HG02981 (cell line): ENCODE results near the gene NEK8.
A peak's percentile ranks its signal among the peaks of the same experiment; 100 is the strongest.
"Not testable (repeated sequence)": the region's sequence is repeated elsewhere in the genome, so short reads cannot be mapped to it uniquely, and the experiment has no call there.

Source experiments
- ATAC-seq: cut with Tn5 transposase; IDR thresholded peaks from one replicate; pipeline ENCODE4 v1.9.1; 2021; ENCODE audit warnings: mild to moderate bottlenecking, moderate library complexity; ENCODE audit not compliant: unreplicated experiment

The NEK8 gene

GRCh38 chr17:28707339-28707720 is 21.3 kb upstream of the NEK8 start:
- ATAC-seq, result no peak

DNA sequence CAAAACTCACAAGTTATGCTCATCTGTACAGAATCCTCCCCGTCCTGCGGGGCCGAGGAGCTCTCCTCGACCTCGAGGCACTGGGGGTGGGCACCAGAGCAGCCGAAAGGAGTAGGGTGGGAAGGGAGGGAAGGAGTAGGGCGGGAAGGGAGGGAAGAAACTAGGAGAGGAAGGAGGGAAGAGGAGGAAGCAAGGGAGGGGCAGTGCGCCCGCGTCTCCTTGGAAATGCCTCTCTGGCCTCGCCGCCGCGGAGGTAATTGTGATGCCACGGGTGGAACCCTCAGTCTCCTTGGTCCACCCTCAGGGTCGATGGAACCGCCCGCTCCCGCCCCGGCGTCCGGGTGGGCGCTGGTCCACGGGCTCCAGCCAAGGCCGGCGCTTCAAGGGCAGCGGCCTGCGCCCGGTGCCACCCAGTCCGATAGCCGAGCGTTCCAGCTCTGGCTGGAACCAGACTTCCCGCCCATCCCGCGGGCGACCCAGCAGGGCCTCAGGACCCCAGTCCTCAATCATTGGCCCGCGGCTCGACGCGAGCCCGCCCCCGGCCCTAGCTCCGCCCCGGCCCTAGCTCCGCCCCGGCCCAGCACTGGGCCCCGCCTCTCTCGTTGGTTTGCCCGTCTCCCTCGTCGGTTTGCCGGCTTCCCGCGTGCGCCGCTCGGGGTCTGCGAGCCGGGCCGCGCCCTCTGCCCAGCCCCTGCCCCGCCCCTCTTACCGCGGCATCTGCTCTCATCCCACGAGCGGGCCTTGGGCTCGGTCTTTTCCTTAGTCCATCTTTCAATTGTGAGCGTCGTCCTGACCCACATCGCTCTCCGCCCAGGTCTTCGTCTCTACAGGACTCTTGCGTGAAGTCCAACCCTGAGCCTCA is 17.5 kb upstream of the NEK8 start:
- ATAC-seq, result peak; percentile 71

GRCh38 chr17:28711723-28712031 is 16.9 kb upstream of the NEK8 start, which contains the start of gene PROCA1:
Gene PROCA1 (minus strand): TSS chr17:28711888. CDS start chr17:28711660, 228 bp downstream.
- peak; percentile 9 for ATAC-seq

DNA sequence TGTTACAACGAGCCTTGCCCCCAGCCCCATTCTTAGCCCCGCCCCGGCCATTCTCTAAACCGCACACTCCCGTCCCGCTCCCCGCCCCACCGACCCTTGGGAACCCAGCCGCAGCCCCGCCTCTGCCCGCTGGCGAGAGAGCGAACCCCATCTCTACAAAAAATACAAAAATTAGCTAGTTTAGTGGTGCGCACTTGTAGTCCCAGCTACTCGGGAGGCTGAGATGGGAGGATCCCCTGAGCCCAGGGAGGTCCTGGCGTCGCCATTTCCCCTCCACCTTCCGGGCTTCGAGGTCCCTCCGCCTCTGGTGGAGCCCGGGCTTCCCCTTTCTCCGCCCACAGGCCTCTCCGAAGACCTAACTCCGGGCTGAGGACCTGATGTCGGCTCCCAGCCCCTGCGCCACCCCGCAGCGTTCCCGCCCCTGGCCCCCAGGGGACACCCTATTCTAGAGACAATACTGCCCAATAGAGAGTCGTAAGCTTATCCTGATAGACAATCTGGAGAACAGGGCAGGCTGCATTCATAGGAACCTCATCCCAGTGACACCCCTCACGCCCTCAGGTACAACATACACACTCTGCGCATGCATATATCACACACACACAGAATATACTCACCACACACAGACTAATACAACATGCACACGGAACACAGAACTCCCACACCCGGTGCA is 16.4 kb upstream of the NEK8 start:
- peak; percentile 31 for ATAC-seq

- ATAC-seq, result no peak
Observed at GRCh38 chr17:28712705-28713415, 15.7 kb upstream of the NEK8 start.

DNA sequence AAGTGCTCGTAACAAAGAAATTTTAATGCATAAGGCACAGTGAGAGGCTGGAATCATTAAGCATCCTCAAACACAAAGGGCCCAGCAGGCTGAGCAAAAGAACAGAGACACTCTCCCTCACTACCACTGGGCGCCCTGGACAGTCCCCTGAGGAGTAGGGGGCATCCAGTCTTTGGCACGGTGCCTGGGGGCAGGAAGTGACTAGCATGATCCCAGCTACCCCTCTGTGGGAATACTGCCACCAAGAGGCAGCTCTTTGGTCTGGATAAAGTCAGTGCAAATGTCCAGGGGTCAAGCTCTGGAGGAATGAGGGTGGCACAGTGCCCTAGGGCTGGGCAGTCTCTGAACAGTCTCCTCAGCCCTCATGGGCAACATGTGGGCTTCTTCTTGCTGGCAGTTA is 14.3 kb upstream of the NEK8 start:
- no peak for ATAC-seq

GRCh38 chr17:28715217-28715616 is 13.4 kb upstream of the NEK8 start:
- ATAC-seq, result no peak

DNA sequence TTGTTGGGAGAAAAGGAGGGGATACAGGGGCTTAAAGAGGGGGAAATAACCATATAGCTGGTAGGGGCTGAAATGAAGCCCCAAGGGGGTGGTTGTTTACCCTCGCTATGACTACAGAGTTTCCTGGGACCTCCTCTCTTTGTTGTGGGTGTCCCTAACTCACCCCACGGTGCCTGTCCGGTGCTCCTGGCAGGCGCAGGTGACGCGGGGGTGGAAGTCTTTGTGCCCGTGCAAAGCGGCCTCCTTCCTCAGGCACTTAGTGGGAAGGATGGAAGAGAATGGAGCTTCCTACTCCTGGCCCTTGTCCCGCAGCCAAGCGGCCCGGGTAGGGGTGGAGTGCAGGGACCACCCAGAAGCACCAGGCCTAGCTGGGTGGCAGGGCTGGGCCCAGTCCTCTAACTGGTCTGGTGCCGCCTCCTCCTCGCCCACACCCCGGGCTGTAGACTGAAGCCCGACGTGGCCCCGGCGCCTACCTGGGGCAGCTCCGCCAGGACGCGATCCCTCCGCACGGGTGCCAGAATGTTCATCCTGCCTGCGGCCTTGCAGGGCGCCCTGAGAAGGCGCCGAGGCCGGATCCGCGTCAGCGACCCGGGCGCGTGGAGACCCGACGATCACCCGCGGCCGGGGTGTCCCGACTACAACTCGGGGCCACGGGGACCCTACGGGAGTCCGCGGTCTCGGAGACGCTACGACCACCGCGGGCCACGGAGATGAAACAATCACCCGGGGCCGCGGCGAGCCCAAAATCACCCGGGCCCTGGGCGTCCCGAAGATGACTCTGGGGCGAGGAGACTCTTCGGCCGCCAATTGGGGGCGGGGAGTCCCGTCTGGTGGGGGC is 11.6 kb upstream of the NEK8 start:
- ATAC-seq, result no peak

GRCh38 chr17:28717578-28718332 is 10.8 kb upstream of the NEK8 start, which contains the start of gene RAB34:
Gene RAB34 (minus strand): TSS chr17:28717868. CDS start chr17:28717266, 602 bp downstream.
- ATAC-seq, result no peak

DNA sequence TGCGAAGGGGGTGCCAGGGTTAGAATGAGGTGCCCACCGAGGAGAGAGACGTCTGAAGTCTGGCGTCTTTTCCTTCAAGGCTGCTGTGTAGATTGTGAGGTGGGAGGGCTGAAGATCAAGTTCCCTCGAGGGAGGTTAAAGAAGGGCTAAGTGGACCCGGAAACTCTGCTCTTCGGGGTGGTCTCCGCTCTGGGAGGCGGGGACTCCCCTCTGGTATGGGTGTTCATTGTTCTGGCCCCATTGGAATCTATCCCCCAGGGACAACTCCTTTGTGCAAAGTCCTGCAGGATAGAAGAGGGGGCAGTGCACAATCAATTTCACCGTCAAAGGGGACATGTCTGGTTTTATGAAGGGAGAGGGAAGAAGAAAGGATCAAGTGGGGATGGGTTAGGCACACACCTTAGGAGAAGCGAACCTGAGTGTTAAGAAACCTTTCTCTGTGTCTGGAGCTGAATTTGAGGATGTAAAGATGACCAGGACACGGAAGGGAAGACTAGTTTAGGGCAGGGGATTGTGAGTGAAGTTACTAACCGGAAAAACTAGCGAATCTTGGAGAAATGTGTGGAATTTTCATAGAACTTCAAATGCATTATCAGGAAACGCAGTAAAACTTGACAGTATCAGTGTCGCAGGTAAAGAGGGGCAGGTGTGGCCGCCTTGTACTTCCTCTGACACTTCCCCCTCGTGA is 10.1 kb upstream of the NEK8 start:
- no peak for ATAC-seq

DNA sequence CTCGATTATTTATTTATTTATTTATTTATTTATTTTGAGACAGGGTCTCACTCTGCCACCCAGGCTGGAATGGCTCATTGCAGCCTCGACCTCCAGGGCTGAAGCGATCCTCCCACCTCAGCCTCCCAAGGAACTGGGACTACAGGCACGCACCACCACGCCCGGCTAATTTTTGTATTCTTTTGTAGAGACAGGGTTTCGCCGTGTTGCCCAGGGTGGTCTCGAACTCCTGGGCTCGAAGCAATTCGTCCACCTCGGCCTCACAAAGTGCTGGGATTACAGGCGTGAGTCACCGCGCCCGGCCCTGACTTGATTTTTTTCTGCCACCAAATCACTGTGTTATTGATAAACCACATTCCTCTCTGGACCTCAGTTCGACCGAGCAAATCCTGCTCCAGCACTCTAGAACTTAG is 9.6 kb upstream of the NEK8 start:
- no peak for ATAC-seq

DNA sequence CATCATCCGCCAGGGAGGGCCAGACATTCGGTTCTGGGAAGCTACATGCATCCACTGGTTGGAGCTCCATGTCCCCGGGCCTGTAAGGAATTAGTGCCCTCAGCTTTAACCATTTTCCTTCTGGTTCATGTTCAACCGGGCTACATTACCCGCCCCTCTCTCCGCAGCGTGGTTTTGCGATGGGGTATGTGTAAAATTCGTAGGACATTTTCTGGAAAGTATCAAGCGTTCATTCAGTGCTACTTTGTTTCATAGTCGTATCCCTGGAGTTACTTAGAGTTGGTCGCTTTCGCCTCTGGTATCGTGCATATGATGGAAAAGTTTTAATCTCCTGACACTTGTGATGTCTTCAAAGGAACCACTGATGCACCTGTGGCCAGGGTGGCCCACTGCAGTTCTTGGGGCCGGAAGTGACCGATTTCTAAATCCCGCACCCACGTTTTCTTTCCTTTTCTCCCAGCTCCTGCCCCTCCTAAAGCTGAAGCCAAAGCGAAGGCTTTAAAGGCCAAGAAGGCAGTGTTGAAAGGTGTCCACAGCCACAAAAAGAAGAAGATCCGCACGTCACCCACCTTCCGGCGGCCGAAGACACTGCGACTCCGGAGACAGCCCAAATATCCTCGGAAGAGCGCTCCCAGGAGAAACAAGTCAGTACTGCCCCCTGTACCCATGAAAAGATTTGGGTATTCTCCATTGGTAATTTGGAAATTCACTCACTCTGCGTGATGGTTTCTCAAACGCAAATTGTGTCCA is 8.2 kb upstream of the NEK8 start:
- ATAC-seq, result no peak

DNA sequence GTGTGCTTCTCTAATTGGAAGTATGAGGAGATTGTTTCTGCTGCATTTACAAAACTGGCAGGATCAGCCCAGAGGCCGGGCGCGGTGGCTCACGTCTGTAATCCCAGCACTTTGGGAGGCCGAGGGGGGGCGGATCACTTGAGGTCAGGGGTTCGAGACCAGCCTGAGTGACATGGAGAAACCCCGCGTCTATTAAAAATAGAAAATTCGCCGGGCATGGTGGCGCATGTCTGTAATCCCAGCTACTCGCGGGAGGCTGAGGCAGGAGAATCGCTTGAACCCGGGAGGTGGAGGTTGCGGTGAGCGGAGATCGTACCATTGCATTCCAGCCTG is 7.6 kb upstream of the NEK8 start:
- not testable (repeated sequence) for ATAC-seq

DNA sequence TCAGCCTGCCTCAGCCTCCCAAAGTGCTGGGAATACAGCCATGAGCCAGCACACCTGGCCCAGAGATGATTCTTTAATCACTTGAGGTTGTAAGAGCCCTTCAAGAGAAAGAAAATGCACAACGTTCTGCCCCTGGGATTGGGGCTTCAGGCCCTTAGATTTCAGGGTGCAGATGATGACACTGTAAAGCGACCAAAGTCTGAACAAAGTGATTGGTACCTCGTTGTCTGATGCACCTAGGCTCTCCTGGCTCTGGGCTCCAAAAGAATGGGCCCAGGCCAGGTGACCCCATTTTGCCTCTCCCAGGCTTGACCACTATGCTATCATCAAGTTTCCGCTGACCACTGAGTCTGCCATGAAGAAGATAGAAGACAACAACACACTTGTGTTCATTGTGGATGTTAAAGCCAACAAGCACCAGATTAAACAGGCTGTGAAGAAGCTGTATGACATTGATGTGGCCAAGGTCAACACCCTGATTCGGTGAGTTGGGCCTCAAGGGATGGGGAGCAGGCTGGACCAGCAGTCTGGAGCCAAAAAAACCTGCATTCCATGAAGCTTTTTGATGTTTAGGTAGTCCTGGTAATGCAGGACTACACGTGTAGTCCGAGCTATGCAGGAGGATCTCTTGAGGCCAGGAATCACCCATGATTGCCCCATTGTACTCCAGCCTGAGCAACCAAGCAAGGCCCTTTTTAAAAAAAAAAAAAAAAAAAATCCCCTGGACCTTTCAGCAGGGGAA is 6.0 kb upstream of the NEK8 start:
- no peak for ATAC-seq

DNA sequence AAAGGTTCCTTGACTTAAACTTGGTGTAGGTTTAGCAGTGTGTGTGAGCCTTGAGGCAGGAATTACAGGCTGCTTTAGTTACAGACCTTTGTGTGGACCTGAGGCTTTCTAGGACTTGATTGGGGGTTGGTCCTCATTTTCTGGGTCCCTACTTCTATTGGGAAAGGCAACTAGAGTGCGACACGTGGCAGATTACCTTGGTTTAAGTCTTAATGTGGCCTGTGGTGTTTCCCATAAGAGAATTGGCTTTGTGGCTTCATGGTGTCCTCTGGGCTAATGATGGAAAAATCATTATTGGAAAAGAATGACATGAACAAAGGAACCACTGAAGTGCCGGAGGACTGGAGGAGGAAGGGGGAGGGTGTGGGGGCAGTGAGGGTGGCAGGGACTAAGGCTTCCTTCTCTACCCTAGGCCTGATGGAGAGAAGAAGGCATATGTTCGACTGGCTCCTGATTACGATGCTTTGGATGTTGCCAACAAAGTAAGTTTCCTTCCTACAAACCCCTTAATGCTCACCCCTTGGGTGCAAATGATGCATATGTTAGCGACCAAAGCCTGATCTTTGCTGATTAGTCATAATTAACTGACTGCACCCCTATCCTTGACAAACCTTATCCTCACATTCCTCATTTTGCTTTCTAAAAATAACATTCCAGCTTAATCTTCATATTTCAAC is 5.3 kb upstream of the NEK8 start:
- no peak for ATAC-seq

DNA sequence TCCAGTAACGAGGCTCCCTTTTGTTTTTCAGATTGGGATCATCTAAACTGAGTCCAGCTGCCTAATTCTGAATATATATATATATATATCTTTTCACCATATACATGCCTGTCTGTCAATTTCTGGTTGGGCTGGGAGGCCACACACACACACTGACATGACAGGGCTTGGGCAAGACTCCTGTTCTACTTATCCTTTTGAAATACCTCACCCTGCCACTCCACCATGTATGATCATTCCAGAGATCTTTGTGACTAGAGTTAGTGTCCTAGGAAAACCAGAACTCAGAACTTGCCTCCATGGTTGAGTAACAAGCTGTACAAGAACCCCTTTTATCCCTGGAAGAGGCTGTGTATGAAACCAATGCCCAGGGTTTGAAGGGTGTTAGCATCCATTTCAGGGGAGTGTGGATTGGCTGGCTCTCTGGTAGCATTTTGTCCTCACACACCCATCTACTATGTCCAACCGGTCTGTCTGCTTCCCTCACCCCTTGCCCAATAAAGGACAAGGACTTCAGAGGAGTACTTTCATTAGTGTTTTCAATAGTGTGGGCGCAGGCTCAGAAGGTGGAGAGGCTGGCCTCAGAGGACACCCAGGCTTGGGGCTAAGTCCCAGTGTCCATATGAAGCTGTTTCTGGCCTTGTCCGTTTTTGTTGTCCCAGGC is 4.6 kb upstream of the NEK8 start:
- ATAC-seq, result not testable (repeated sequence)

- ATAC-seq, result no peak
Observed at GRCh38 chr17:28724500-28725165, 4.0 kb upstream of the NEK8 start.
